ENCODE data around the gene ATXN7.

DNA sequence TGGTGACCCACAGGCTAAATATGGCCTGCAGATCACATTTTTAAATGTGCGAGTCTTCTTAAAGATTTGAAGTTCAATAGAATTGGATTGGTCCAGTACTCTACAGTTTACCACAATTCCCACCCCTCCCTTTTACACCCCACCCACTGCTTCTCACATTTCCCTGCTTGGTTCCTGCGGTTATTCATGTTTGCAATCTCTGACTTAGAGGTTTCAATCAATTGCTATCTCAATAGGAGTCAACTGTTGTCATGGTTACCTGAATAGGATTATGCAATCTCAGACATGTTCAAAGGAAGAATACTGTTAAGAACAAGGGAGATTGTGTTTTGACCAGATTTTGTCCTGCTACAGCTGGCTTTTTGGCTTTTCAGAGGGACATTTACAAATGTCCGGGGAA is 49.4 kb upstream of the ATXN7 start:
- TF ChIP-seq, protein P1, sequence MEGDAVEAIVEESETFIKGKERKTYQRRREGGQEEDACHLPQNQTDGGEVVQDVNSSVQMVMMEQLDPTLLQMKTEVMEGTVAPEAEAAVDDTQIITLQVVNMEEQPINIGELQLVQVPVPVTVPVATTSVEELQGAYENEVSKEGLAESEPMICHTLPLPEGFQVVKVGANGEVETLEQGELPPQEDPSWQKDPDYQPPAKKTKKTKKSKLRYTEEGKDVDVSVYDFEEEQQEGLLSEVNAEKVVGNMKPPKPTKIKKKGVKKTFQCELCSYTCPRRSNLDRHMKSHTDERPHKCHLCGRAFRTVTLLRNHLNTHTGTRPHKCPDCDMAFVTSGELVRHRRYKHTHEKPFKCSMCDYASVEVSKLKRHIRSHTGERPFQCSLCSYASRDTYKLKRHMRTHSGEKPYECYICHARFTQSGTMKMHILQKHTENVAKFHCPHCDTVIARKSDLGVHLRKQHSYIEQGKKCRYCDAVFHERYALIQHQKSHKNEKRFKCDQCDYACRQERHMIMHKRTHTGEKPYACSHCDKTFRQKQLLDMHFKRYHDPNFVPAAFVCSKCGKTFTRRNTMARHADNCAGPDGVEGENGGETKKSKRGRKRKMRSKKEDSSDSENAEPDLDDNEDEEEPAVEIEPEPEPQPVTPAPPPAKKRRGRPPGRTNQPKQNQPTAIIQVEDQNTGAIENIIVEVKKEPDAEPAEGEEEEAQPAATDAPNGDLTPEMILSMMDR (conservative IDR thresholded peaks at IDR 0.05; ENCODE audit: low read length) = no peak
- TF ChIP-seq EZH2phosphoT487 (IDR thresholded peaks at IDR 0.05; ENCODE audit: borderline replicate concordance, low read depth, low read length) = no peak

All from OCI-LY7 (cell line).